Measurements from ENCODE around the gene PRSS33.
A peak's percentile ranks its signal among the peaks of the same experiment; 100 is the strongest.

PRSS33 gene

DNA sequence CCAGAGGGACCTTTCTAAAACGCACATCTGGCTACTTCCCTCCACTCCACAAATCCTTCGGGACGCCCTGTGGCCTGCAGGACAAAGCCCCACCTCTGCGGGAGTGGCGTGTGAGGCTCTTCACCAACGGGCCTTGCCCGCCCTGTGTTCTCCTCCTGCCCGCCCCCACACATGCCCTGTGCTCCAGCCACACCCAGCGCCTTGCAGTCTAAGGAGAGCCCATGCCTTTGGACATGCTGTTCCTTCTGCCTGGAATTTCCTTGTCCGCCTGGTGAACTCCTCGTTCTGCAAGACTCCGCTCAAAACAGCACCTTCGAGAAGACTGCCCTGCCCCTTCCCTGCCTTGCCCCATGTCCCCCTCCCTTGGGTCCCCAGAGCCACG lies 17.7 kb downstream of the PRSS33 start:
- H3K36me3 Mint-ChIP-seq (ENCODE audit: low read depth): peaks cover 99% of the 10 kb centered on the region
- H3K27me3 Mint-ChIP-seq: no peaks in the 10 kb centered on the region
- peak overlapping the region; percentile 78 for H3K27ac Mint-ChIP-seq
- peaks cover 36% of the 10 kb centered on the region for H3K4me1 Mint-ChIP-seq (ENCODE audit: low read depth)
- H3K4me3 Mint-ChIP-seq: no peak overlapping the region
- DNase-seq: no peak
- H3K9me3 Mint-ChIP-seq: no peaks in the 10 kb centered on the region

GRCh38 chr16:2769100-2769529 lies 18.2 kb downstream of the PRSS33 start:
- Mint-ChIP-seq H3K4me3 (no peak overlapping the region), H3K27ac (peak overlapping the region; percentile 78), H3K4me1 (ENCODE audit: low read depth) (peaks cover 33% of the 10 kb centered on the region), H3K27me3 (no peaks in the 10 kb centered on the region), H3K9me3 (no peaks in the 10 kb centered on the region), H3K36me3 (ENCODE audit: low read depth) (peaks cover 99% of the 10 kb centered on the region)
- no peak for DNase-seq

- peaks cover 99% of the 10 kb centered on the region for H3K36me3 Mint-ChIP-seq (ENCODE audit: low read depth)
- H3K4me3 Mint-ChIP-seq: no peak overlapping the region
- no peak for DNase-seq
- H3K9me3 Mint-ChIP-seq: no peaks in the 10 kb centered on the region
- H3K27me3 Mint-ChIP-seq: no peaks in the 10 kb centered on the region
- H3K27ac Mint-ChIP-seq: peak overlapping the region; percentile 77
- peaks cover 28% of the 10 kb centered on the region for H3K4me1 Mint-ChIP-seq (ENCODE audit: low read depth)
Measured at GRCh38 chr16:2768403-2769089, 18.8 kb downstream of the PRSS33 start.

DNA sequence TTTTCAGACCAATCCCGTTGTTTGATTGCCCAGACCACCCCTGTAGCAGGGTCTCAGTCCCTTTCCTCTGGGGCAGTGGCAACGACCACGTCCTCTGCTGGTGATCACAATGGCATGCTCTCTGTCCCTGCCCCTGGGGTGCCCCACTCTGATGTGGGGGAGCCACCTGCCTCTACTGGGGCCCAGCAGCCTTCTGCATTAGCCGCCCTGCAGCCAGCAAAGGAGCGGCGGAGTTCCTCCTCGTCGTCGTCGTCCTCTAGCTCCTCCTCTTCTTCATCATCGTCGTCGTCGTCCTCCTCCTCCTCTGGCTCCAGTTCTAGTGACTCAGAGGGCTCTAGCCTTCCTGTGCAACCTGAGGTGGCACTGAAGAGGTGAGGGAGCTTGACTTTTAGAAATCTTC lies 19.5 kb downstream of the PRSS33 start:
- H3K9me3 Mint-ChIP-seq: no peaks in the 10 kb centered on the region
- peaks cover 27% of the 10 kb centered on the region for H3K4me1 Mint-ChIP-seq (ENCODE audit: low read depth)
- no peak for DNase-seq
- no peaks in the 10 kb centered on the region for H3K27me3 Mint-ChIP-seq
- no peak overlapping the region for H3K4me3 Mint-ChIP-seq
- H3K27ac Mint-ChIP-seq: peak overlapping the region; percentile 66
- H3K36me3 Mint-ChIP-seq (ENCODE audit: low read depth): peaks cover 99% of the 10 kb centered on the region

- no peak for DNase-seq
- Mint-ChIP-seq H3K4me3 (no peak overlapping the region), H3K27me3 (no peaks in the 10 kb centered on the region), H3K36me3 (ENCODE audit: low read depth) (peaks cover 100% of the 10 kb centered on the region), H3K9me3 (no peaks in the 10 kb centered on the region), H3K4me1 (ENCODE audit: low read depth) (peaks cover 28% of the 10 kb centered on the region), H3K27ac (peak overlapping the region; percentile 75)
Measured at GRCh38 chr16:2767140-2767731, 20.1 kb downstream of the PRSS33 start.

DNA sequence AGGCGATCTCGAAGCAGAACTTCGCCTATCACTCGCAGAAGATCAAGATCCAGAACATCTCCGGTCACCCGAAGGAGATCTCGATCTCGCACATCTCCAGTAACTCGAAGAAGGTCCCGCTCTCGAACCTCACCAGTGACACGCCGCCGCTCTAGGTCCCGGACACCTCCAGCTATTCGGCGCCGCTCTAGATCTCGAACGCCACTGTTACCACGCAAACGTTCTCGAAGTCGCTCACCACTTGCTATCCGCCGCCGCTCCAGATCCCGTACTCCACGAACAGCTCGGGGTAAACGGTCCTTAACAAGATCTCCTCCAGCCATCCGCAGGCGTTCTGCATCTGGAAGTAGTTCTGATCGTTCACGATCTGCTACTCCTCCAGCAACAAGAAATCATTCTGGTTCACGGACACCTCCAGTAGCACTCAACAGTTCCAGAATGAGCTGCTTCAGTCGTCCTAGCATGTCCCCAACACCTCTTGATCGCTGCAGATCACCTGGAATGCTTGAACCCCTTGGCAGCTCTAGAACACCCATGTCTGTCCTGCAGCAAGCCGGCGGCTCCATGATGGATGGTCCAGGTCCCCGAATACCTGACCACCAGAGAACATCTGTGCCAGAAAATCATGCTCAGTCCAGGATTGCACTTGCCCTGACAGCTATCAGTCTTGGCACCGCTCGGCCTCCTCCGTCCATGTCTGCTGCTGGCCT lies 20.8 kb downstream of the PRSS33 start:
- no peak overlapping the region for H3K4me3 Mint-ChIP-seq
- peaks cover 100% of the 10 kb centered on the region for H3K36me3 Mint-ChIP-seq (ENCODE audit: low read depth)
- no peaks in the 10 kb centered on the region for H3K9me3 Mint-ChIP-seq
- H3K4me1 Mint-ChIP-seq (ENCODE audit: low read depth): peaks cover 27% of the 10 kb centered on the region
- DNase-seq: no peak
- no peaks in the 10 kb centered on the region for H3K27me3 Mint-ChIP-seq
- peak overlapping the region; percentile 75 for H3K27ac Mint-ChIP-seq

- H3K4me3 Mint-ChIP-seq: no peak overlapping the region
- H3K4me1 Mint-ChIP-seq (ENCODE audit: low read depth): peaks cover 30% of the 10 kb centered on the region
- DNase-seq: no peak
- peaks cover 100% of the 10 kb centered on the region for H3K36me3 Mint-ChIP-seq (ENCODE audit: low read depth)
- H3K27me3 Mint-ChIP-seq: no peaks in the 10 kb centered on the region
- peak overlapping the region; percentile 75 for H3K27ac Mint-ChIP-seq
- no peaks in the 10 kb centered on the region for H3K9me3 Mint-ChIP-seq
Measured at GRCh38 chr16:2765462-2766404, 21.6 kb downstream of the PRSS33 start.

DNA sequence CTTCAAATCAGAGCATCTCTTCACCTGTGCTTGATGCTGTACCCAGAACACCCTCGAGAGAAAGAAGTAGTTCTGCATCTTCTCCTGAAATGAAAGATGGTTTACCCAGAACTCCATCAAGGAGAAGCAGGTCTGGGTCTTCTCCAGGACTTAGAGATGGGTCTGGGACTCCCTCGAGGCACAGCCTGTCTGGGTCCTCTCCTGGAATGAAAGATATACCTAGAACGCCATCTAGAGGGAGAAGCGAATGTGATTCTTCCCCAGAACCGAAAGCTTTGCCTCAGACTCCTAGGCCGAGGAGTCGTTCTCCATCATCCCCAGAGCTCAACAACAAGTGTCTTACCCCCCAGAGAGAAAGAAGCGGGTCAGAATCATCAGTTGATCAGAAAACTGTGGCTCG lies 22.6 kb downstream of the PRSS33 start:
- Mint-ChIP-seq H3K4me1 (ENCODE audit: low read depth) (peaks cover 37% of the 10 kb centered on the region), H3K36me3 (ENCODE audit: low read depth) (peaks cover 100% of the 10 kb centered on the region), H3K4me3 (no peak overlapping the region), H3K9me3 (no peaks in the 10 kb centered on the region), H3K27ac (peak overlapping the region; percentile 34), H3K27me3 (no peaks in the 10 kb centered on the region)
- no peak for DNase-seq

DNA sequence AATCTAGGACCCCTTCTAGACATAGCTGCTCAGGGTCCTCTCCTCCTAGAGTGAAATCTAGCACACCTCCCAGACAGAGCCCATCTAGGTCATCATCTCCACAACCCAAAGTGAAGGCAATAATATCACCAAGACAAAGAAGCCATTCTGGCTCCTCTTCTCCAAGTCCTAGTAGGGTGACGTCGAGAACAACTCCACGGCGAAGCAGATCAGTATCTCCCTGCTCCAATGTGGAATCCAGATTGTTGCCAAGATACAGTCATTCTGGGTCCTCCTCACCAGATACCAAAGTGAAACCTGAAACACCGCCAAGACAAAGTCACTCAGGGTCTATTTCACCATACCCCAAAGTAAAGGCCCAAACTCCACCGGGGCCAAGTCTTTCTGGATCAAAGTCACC lies 24.2 kb downstream of the PRSS33 start:
- Mint-ChIP-seq H3K27ac (peak overlapping the region; percentile 19), H3K4me1 (ENCODE audit: low read depth) (peaks cover 39% of the 10 kb centered on the region), H3K4me3 (no peak overlapping the region), H3K36me3 (ENCODE audit: low read depth) (peaks cover 100% of the 10 kb centered on the region), H3K27me3 (no peaks in the 10 kb centered on the region), H3K9me3 (no peaks in the 10 kb centered on the region)
- no peak for DNase-seq

- peak overlapping the region; percentile 19 for H3K27ac Mint-ChIP-seq
- no peak overlapping the region for H3K4me3 Mint-ChIP-seq
- peaks cover 100% of the 10 kb centered on the region for H3K36me3 Mint-ChIP-seq (ENCODE audit: low read depth)
- H3K27me3 Mint-ChIP-seq: no peaks in the 10 kb centered on the region
- H3K9me3 Mint-ChIP-seq: no peaks in the 10 kb centered on the region
- peaks cover 38% of the 10 kb centered on the region for H3K4me1 Mint-ChIP-seq (ENCODE audit: low read depth)
- no peak for DNase-seq
Measured at GRCh38 chr16:2762711-2763110, 24.6 kb downstream of the PRSS33 start.

GRCh38 chr16:2761886-2762583 lies 25.3 kb downstream of the PRSS33 start:
- peaks cover 44% of the 10 kb centered on the region for H3K4me1 Mint-ChIP-seq (ENCODE audit: low read depth)
- DNase-seq: no peak
- H3K27me3 Mint-ChIP-seq: no peaks in the 10 kb centered on the region
- H3K9me3 Mint-ChIP-seq: no peaks in the 10 kb centered on the region
- no peak overlapping the region for H3K4me3 Mint-ChIP-seq
- peaks cover 100% of the 10 kb centered on the region for H3K36me3 Mint-ChIP-seq (ENCODE audit: low read depth)
- peak overlapping the region; percentile 35 for H3K27ac Mint-ChIP-seq

- H3K27me3 Mint-ChIP-seq: no peaks in the 10 kb centered on the region
- no peak overlapping the region for H3K4me3 Mint-ChIP-seq
- peaks cover 100% of the 10 kb centered on the region for H3K36me3 Mint-ChIP-seq (ENCODE audit: low read depth)
- no peaks in the 10 kb centered on the region for H3K9me3 Mint-ChIP-seq
- no peak overlapping the region for H3K27ac Mint-ChIP-seq
- DNase-seq: no peak
- peaks cover 46% of the 10 kb centered on the region for H3K4me1 Mint-ChIP-seq (ENCODE audit: low read depth)
Measured at GRCh38 chr16:2761472-2761871, 25.9 kb downstream of the PRSS33 start.

- H3K9me3 Mint-ChIP-seq: no peaks in the 10 kb centered on the region
- DNase-seq: no peak
- H3K27ac Mint-ChIP-seq: peak overlapping the region; percentile 77
- H3K4me1 Mint-ChIP-seq (ENCODE audit: low read depth): peaks cover 55% of the 10 kb centered on the region
- no peaks in the 10 kb centered on the region for H3K27me3 Mint-ChIP-seq
- peaks cover 92% of the 10 kb centered on the region for H3K36me3 Mint-ChIP-seq (ENCODE audit: low read depth)
- H3K4me3 Mint-ChIP-seq: no peak overlapping the region
Measured at GRCh38 chr16:2757344-2757743, 30.0 kb downstream of the PRSS33 start.
